Astrocyte of the cerebellum (primary cell): ENCODE measurements around the gene STK38.

Experiments used
- DNase-seq: peaks from one replicate; pipeline ENCODE4 v3.0.0-alpha.2; 2011; ENCODE audit warnings: low read depth
- H3K4me3 ChIP-seq: 2 replicates; pipeline ENCODE4 v1.5.1; 2011; ENCODE audit warnings: mild to moderate bottlenecking, low read depth, low read length, moderate library complexity
- CTCF ChIP-seq: IDR thresholded peaks from 2 replicates; pipeline ENCODE4 v1.5.1; 2012; ENCODE audit warnings: low read length, low read depth, moderate library complexity, mild to moderate bottlenecking; ENCODE audit errors: missing control alignments
- in situ Hi-C: cut with HindIII; loops from 2 replicates; pipeline ENCODE4 v1.10.0; 2017; ENCODE audit warnings: low sequenced_read_pairs

Gene STK38

GRCh38 chr6:36525346-36525745, 21.9 kb downstream of the STK38 start:
- in situ Hi-C loops: no loop called here
- no peak overlapping the region for H3K4me3 ChIP-seq
- no peak for TF ChIP-seq CTCF
- no peak for DNase-seq

GRCh38 chr6:36524871-36525270, 22.4 kb downstream of the STK38 start:
- in situ Hi-C loops: no loop called here
- TF ChIP-seq CTCF: no peak
- H3K4me3 ChIP-seq: no peak overlapping the region
- DNase-seq: no peak

- in situ Hi-C loops: no loop called here
- TF ChIP-seq CTCF: no peak
- no peak for DNase-seq
- no peak overlapping the region for H3K4me3 ChIP-seq
Observed at GRCh38 chr6:36523936-36524499, 23.3 kb downstream of the STK38 start.

- in situ Hi-C loops: no loop called here
- DNase-seq: no peak
- no peak for TF ChIP-seq CTCF
- H3K4me3 ChIP-seq: no peak overlapping the region
Observed at GRCh38 chr6:36523451-36523850, 23.8 kb downstream of the STK38 start.

- DNase-seq: no peak
- in situ Hi-C loops: no loop called here
- no peak overlapping the region for H3K4me3 ChIP-seq
- TF ChIP-seq CTCF: no peak
Observed at GRCh38 chr6:36519352-36519751, 27.9 kb downstream of the STK38 start.

- no peak overlapping the region for H3K4me3 ChIP-seq
- in situ Hi-C loops: no loop called here
- TF ChIP-seq CTCF: no peak
- no peak for DNase-seq
Observed at GRCh38 chr6:36517408-36517807, 29.9 kb downstream of the STK38 start.

- TF ChIP-seq CTCF: no peak
- DNase-seq: no peak
- no peak overlapping the region for H3K4me3 ChIP-seq
- in situ Hi-C loops: no loop called here
Observed at GRCh38 chr6:36516988-36517387, 30.3 kb downstream of the STK38 start.
